ENCODE data around the gene SCYGR7.

DNA sequence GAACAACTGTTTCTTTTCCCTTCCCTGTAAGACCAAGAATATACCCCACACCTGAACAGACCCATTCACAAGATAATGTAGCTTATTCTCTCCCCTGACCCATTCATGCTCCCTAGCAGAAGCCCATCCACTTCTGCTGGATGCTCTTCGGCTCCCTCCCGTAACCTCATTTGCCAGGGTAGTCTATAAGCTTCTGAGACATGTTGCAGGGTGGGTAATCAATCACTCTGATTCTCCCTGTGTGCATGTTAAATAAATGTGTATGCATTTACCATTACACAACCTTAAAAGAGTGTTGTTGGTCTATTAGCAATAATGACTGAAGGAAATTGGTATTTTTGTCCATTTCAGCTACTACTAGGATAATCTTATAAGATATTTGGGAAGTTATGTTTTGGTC lies 11.6 kb upstream of the SCYGR7 start:
- TF ChIP-seq, protein P1, sequence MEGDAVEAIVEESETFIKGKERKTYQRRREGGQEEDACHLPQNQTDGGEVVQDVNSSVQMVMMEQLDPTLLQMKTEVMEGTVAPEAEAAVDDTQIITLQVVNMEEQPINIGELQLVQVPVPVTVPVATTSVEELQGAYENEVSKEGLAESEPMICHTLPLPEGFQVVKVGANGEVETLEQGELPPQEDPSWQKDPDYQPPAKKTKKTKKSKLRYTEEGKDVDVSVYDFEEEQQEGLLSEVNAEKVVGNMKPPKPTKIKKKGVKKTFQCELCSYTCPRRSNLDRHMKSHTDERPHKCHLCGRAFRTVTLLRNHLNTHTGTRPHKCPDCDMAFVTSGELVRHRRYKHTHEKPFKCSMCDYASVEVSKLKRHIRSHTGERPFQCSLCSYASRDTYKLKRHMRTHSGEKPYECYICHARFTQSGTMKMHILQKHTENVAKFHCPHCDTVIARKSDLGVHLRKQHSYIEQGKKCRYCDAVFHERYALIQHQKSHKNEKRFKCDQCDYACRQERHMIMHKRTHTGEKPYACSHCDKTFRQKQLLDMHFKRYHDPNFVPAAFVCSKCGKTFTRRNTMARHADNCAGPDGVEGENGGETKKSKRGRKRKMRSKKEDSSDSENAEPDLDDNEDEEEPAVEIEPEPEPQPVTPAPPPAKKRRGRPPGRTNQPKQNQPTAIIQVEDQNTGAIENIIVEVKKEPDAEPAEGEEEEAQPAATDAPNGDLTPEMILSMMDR (IDR thresholded peaks at IDR 0.05) = no peak
- no peak for TF ChIP-seq EZH2 (IDR thresholded peaks at IDR 0.05)
- no peak for TF ChIP-seq EZH2phosphoT487 (IDR thresholded peaks at IDR 0.05)
